Right cardiac atrium (tissue), 5 donors: ENCODE data around the gene PMCH. TPM values are rescaled to one million over a fixed set of nuclear protein-coding genes. Genes with fewer than 3 reads are reported as not detected.
A peak's percentile ranks its signal among the peaks of the same experiment; 100 is the strongest.
"Not testable (repeated sequence)": the region's sequence is repeated elsewhere in the genome, so short reads cannot be mapped to it uniquely, and the experiment has no call there.

Experiments
- ATAC-seq, 2 donors: fragments of 200-7000 bp; cut with Tn5 transposase; one replicate each; pipeline versions ENCODE4 v1.8.0 to v1.9.1; 2020; ENCODE audit warnings: moderate library complexity in 2 of 2, mild to moderate bottlenecking in 1 of 2
- DNase-seq, 3 donors: peaks; one replicate each; pipeline ENCODE4 v3.0.0-alpha.2; 2020
- H3K27ac ChIP-seq: one replicate; pipeline ENCODE4 v1.5.1; 2013; ENCODE audit warnings: mild to moderate bottlenecking, low read length, control low read depth, moderate library complexity
- H3K27me3 ChIP-seq: one replicate; pipeline ENCODE4 v1.6.1; 2013; ENCODE audit not compliant: control insufficient read depth, insufficient read depth
- H3K4me1 ChIP-seq: one replicate; pipeline ENCODE4 v1.6.1; 2013; ENCODE audit warnings: low read length; ENCODE audit not compliant: control insufficient read depth, insufficient read depth
- H3K4me3 ChIP-seq: one replicate; pipeline ENCODE4 v1.5.1; 2013; ENCODE audit warnings: low read length, control low read depth
- H3K9me3 ChIP-seq: one replicate; pipeline ENCODE4 v1.6.1; 2013; ENCODE audit warnings: low read length; ENCODE audit not compliant: control insufficient read depth
- WGBS: extraction: QIAGEN DNeasy Blood & Tissue Kit; methylation state at CpG from one replicate; pipeline ENCODE4 v1.1.7; 2013; 5-methylcytosine and 5-hydroxymethylcytosine counted together
- intact Hi-C, 4 donors: fragments of 100-400 bp; cut with DNase I; formaldehyde crosslinking; loops; one replicate each; pipeline versions ENCODE4 v1.11.0 to v1.14.0; 2022 to 2023
- polyA plus RNA-seq: library from polyadenylated mRNA; stranded (reverse); fragments of 200-250 nt; gene quantifications from one replicate; pipeline ENCODE4 v1.2.3, GENCODE V29; 2013
- total RNA-seq, 4 donors: library from RNA; stranded (reverse); fragmentation: NEBNext Ultra II Directional; extraction: Animal tissue kit (Norgen Biotek cat#: 25700); gene quantifications; one replicate each; pipeline ENCODE4 v1.2.1, GENCODE V29; 2021
- donor health status: healthy with polysubstance abuse.
- donor health status: DM: no; HTN: yes; CAD: no.
- donor health status: DM: no; HTN: no; CAD: no.
- donor health status: DM: no; HTN: yes; CAD: no; lungs with severe emphysema.
- donor health status: DM: yes; HTN: yes; CAD: no.

The PMCH gene
- total and polyA plus RNA-seq, 5 donors: not detected

DNA sequence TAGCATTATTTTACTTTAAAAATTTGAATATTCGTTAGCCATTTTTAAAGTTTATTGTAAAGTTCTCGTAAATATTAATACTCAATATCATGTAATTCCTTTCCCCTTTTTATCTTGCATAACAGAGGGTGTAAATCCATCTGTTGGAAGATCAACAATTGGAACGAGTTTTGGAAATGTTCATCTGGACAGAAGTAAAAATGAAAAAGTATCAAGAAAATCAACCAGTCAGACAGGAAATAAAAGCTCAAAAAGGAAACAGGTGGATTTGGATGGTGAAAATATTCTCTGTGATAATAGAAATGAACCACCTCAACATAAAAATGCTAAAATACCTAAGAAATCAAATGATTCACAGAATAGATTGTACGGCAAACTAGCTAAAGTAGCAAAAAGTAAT, 1.8 kb downstream of the PMCH start:
- 87% methylated on average over 4 of the region's 4 CpGs for WGBS
- ATAC-seq: no peak
- no peak for DNase-seq
- intact Hi-C loops: no loop called here
- H3K27ac ChIP-seq: no peak overlapping the region
- H3K27me3 ChIP-seq: no peaks in the 10 kb centered on the region
- H3K9me3 ChIP-seq: no peaks in the 10 kb centered on the region
- H3K4me3 ChIP-seq: no peak overlapping the region
- no peaks in the 10 kb centered on the region for H3K4me1 ChIP-seq

DNA sequence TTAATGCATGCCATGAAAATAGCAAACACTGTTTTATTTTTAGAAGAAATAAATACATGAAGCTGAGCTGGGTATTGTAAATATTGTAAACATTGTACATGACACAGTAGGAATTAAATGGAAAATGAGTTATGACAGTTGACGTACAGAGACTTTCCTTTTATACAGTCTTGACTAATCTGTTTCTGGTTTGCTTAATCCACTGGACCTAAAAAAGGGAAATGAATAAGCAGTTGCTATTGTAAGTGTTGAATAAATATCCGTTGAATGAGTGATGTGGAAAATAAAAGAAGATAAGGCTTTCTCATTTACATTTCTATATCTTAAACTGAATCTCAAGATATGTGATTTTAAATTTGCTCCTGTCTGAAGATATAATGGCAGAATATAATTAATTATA, 15.0 kb downstream of the PMCH start:
- DNase-seq (no peak), ATAC-seq (no peak)
- intact Hi-C loops: no loop called here
- Histone ChIP-seq H3K4me3 (no peak overlapping the region), H3K27ac (no peak overlapping the region), H3K27me3 (no peaks in the 10 kb centered on the region), H3K4me1 (no peaks in the 10 kb centered on the region), H3K9me3 (no peaks in the 10 kb centered on the region)
- 69% methylated on average over 2 of the region's 2 CpGs for WGBS

DNA sequence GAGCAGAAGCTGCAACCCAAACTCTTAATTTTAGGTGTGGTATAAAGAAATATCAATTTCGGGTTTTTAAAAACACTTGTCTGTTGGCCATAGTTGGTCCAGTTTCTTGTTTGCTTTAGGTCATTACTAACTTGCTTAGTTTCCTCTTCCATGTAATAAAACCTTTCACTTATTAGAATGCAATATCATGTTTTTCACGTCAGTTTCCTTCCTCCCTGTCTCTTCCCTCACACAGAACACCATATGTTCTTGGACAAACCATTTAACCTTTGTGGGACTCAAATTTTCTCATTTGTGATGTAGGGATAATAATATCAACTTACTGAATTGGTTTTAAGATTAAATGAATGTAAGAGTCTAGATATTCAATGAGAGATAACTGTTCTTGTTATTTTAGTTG, 22.9 kb downstream of the PMCH start:
- ATAC-seq (no peak), DNase-seq (no peak)
- Histone ChIP-seq H3K4me3 (no peak overlapping the region), H3K27me3 (no peaks in the 10 kb centered on the region), H3K27ac (no peak overlapping the region), H3K4me1 (no peaks in the 10 kb centered on the region), H3K9me3 (no peaks in the 10 kb centered on the region)
- WGBS: 78% methylated on average over 2 of the region's 2 CpGs
- intact Hi-C loops: loop anchor here in 1 of 4 donors (5.0 kb wide), 1 partner anchor 308 kb away; the partner anchor contains the start of gene IGF1

DNA sequence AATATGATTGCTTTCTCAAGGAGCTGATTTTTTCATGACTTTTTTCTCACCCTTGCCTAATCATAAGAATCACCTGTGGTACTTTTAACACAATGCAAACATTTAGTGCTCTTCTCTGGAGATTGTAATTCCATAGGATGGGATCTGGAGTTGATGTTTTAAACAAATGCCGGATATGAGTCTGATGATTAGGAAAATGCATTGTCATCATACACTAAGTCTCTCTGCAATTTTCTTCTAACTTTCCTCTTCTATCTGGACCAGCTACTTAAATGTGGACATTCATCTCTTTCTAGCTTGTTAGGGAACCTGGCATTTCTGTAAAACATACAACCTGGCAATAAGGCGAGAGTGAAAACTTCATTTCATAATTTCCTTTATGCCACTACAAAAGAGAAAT, 23.5 kb downstream of the PMCH start:
- Histone ChIP-seq H3K27me3 (no peaks in the 10 kb centered on the region), H3K9me3 (no peaks in the 10 kb centered on the region), H3K4me3 (no peak overlapping the region), H3K4me1 (no peaks in the 10 kb centered on the region), H3K27ac (no peak overlapping the region)
- WGBS: 93% methylated on average over 2 of the region's 2 CpGs
- intact Hi-C loops: loop anchor here in 1 of 4 donors (5.0 kb wide), 1 partner anchor 308 kb away; the partner anchor contains the start of gene IGF1
- DNase-seq (no peak), ATAC-seq (no peak)

DNA sequence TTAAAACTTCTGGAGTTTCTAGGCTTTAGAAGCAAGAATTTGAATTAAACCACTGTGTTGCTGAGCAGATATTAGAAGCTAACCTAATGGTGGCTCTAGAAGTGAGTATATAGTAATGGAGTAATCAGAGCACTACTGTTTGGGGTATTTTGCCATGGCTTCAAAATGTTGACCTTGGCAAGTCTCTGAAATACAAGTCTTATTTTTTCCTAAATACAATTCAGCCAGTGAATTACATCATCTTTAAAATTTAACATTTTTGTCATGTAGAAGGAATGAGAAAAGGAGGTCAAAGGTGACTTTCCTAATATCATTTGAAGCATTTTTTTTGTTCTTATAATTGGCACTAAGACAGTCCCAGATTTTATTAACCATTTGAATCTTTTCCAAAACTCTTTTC, 25.2 kb downstream of the PMCH start:
- H3K4me3 ChIP-seq: no peak overlapping the region
- H3K27me3 ChIP-seq: no peaks in the 10 kb centered on the region
- H3K9me3 ChIP-seq: no peaks in the 10 kb centered on the region
- DNase-seq (no peak), ATAC-seq (peak; percentile 69 to 74)
- intact Hi-C loops: loop anchor here in 1 of 4 donors (5.0 kb wide), 1 partner anchor 310 kb away; the partner anchor contains the start of gene IGF1
- no peaks in the 10 kb centered on the region for H3K4me1 ChIP-seq
- no peak overlapping the region for H3K27ac ChIP-seq

DNA sequence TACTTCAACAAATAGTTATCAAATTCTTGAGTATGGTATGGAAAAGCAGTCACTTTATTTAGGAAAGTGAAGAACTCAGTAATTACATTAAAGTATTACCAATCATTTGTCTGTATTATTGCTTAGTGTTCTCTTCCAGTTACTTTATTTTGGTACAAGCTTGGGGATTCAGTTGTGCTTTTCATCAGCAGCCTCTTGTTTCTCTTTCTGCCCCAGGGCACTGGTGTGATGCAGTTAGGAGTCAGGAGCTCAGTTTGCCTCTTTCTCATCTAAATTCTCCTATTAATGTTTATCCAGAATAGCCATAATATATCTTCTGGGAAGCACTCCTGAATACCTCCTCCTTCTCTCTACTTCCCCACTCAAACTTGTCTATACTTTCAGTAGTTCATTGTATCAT, 25.7 kb downstream of the PMCH start:
- Histone ChIP-seq H3K9me3 (no peaks in the 10 kb centered on the region), H3K27me3 (no peaks in the 10 kb centered on the region), H3K27ac (no peak overlapping the region), H3K4me1 (no peaks in the 10 kb centered on the region), H3K4me3 (no peak overlapping the region)
- intact Hi-C loops: loop anchor here in 1 of 4 donors (5.0 kb wide), 1 partner anchor 310 kb away; the partner anchor contains the start of gene IGF1
- DNase-seq (no peak), ATAC-seq (no peak)

DNA sequence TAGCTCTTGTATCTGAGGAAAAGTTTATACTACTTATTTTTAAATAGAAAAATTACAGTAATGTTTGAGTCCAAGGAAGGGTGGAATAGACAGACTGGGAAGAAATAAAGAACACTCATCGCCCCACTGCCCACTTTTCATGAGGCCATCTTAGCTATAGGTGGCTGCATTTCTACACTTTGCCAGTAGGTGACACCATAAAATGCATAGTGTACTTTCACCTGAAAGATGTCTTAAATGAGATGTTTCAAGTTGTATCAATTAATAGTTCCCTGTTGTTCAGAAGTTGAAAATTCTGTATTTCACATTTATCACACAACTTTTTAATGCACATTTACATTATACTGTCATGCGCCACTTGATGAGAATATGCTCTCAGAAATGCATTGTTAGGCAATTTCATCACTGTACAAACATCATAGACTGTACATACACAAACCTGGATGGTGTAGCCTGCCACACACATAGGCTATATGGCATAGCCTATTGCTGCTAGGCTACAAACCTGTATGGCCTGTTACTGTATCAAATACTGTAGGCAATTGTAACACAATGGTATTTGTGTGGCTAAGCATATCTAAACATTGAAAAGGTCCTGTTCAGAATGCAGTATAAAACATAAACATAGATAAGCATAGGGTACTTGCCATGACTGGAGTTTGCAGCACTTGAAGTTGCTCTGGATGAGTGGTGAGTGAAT, 27.6 kb downstream of the PMCH start:
- ATAC-seq (no peak), DNase-seq (no peak)
- H3K9me3 ChIP-seq: no peaks in the 10 kb centered on the region
- no peaks in the 10 kb centered on the region for H3K27me3 ChIP-seq
- intact Hi-C loops: loop anchor here in 3 of 4 donors (5.0 to 10.0 kb wide), 2 partner anchors 312 to 315 kb away; partner anchors contain the start of gene IGF1 (in 3 of the 3)
- no peak overlapping the region for H3K27ac ChIP-seq
- 97% methylated on average over 2 of the region's 2 CpGs for WGBS
- H3K4me3 ChIP-seq: no peak overlapping the region
- H3K4me1 ChIP-seq: no peaks in the 10 kb centered on the region

DNA sequence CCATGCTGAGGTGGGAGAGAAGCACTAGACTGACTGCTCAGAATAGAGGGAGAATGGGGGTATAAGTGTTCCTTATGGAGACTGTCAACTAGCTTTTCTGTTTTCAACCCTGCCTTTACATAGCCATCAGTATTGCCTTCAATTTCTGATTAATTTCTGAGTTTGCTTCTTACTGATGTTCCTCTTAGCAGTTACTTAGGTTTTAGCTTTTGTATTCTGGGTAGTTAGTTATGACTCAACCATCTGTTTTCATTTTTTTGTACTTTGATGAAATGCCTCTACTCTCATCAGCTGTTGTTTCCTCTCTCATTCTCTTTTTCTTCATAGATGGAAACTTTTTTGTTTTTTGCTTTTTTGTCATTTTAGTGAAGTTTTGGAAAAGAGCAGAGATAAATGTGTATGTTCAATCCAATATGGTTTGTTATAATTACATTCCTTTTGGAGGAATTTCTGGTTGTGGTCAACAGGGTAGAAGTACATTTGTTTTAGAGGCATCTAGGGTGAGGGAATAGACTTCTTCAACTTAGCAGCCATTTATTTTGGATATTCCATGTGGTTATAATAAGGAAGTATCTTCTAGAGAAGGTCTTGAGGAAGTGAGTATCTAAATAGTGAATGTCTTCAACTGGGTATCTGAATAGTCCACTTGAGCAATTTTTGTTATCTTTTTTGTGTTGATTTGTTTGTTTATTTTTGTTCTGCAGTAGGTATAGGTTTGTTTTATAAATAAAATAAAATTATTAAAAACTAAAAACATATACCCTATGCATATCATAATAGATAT, 29.6 kb downstream of the PMCH start:
- H3K4me3 ChIP-seq: no peak overlapping the region
- H3K27me3 ChIP-seq: no peaks in the 10 kb centered on the region
- no peak for DNase-seq
- H3K4me1 ChIP-seq: no peaks in the 10 kb centered on the region
- no peak for ATAC-seq
- intact Hi-C loops: loop anchor here in 2 of 4 donors (5.0 to 10.0 kb wide), 2 partner anchors 314 to 317 kb away; partner anchors contain the start of gene IGF1 (in 2 of the 2)
- no peaks in the 10 kb centered on the region for H3K9me3 ChIP-seq
- H3K27ac ChIP-seq: no peak overlapping the region

DNA sequence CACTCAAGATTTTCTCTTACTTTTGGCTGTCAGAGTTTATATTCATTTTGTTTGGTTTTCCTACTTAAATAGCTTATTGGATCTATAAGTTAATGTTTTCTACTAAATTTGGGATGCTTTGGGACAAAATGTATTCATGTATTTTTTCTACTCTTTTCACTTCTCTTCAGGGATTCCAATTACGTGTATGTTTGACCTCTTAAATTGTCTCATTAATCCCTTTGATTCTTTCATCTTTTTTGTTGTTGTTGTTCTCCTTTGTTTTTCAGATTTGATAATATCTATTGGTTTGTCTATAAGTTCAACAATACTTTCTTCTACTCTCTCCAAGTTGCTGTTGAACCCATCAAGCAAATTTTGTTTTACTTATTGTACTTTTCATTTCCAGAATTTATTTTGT, 34.2 kb downstream of the PMCH start:
- no peaks in the 10 kb centered on the region for H3K9me3 ChIP-seq
- ATAC-seq: no peak
- H3K4me1 ChIP-seq: no peaks in the 10 kb centered on the region
- intact Hi-C loops: loop anchor here in 1 of 4 donors (10.0 kb wide), 1 partner anchor 321 kb away; the partner anchor contains the start of gene IGF1
- 97% methylated on average over 1 of the region's 1 CpG for WGBS
- no peaks in the 10 kb centered on the region for H3K27me3 ChIP-seq
- H3K27ac ChIP-seq: no peak overlapping the region
- DNase-seq: no peak
- no peak overlapping the region for H3K4me3 ChIP-seq

DNA sequence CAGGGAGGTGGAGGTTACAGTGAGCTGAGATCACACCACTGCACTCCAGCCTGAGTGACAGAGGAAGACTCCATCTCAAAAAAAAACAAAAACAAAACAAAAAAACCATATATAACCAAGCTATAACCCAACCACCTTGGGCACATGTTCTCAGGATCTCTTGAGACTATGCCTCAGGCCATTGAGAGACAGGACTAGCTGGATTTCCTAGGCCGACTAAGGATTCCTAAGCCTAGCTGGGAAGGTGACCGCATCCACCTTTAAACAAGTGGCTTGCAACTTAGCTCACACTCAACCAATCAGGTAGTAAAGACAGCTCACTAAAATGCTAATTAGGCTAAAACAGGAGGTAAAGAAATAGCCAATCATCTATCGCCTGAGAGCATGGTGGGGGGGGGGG, 42.4 kb downstream of the PMCH start:
- ATAC-seq, H3K4me1 ChIP-seq, H3K9me3 ChIP-seq, DNase-seq, H3K27me3 ChIP-seq, H3K4me3 ChIP-seq, H3K27ac ChIP-seq, intact Hi-C loops: not testable (repeated sequence)
- WGBS: over 99% methylated on average over 3 of the region's 3 CpGs

DNA sequence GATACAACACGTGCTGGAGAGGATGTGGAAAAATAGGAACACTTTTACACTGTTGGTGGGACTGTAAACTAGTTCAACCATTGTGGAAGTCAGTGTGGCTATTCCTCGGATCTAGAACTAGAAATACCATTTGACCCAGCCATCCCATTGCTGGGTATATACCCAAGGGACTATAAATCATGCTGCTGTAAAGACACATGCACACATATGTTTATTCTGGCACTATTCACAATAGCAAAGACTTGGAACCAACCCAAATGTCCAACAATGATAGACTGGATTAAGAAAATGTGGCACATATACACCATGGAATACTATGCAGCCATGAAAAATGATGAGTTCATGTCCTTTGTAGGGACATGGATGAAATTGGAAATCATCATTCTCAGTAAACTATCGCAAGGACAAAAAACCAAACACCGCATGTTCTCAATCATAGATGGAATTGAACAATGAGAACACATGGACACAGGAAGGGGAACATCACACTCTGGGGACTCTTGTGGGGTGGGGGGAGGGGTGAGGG, 50.5 kb downstream of the PMCH start:
- ATAC-seq, H3K27ac ChIP-seq, intact Hi-C loops, H3K4me1 ChIP-seq, H3K27me3 ChIP-seq, H3K4me3 ChIP-seq, DNase-seq, H3K9me3 ChIP-seq: not testable (repeated sequence)
- WGBS: 98% methylated on average over 3 of the region's 4 CpGs
